NCI-H526 (cell line): ENCODE results near the gene CAB39L.
A peak's percentile ranks its signal among the peaks of the same experiment; 100 is the strongest.
"Not testable (repeated sequence)": the region's sequence is repeated elsewhere in the genome, so short reads cannot be mapped to it uniquely, and the experiment has no call there.

Source experiments
- DNase-seq, 2 experiments: peaks; one replicate each; lab custom pipeline; 2025; lab: John Stamatoyannopoulos, UW

CAB39L gene

DNA sequence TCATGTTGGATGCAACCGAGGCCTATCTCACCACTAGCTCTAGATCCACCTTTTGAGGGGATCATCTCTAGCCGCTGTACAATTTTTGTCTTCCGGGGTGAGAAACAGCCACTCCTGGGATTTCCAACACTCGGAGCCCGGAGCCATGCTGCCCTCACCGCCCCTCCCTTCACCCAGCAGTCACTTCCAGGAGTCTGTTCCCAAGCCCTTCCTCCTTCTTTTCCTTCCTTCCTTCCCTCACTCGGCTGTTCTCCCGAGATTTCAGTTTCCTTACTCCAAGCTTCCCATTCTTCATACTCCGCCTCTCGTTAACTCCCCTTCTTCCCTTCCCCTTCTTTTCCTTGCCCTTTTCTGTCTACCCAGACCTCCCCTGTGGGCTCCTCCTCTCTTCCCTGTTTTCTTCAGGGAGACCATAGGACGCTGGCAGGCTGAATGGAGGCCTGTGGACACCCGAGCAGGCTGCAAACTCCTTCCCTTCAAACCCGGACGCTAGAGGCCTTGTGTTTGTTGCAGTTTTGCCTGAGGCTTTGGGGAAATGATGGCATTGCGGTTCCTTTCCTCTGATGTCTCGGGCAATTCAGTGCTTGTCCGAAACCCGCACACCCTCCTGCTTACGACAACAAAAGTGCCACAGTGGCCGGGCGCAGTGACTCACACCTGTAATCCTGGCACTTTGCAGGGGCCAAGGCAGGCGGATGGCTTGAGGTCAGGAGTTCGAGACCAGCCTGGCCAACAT is 96.0 kb downstream of the CAB39L start:
- DNase-seq, result no peak

- DNase-seq, result no peak
Measured at GRCh38 chr13:49346460-49346859, 97.4 kb downstream of the CAB39L start.

DNA sequence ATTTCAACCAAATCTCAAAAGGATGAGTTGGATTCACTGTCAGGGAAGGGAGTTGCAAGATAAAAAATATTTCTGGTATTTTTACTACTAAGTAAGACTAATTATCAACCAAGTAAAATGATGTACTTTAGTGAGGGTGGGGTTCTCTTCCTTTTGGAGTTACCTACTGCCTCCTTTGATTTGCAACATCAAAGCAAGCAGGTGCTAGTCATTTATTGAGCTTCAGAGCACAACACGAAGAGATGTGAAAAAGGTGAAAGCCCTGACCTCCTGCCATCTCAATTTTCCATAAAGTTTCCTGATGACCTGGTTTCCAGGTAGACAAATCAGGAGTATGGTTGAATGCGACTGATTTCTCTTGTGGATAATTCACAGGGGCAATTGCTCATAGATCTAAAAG is 100.1 kb downstream of the CAB39L start:
- no peak for DNase-seq

- no peak for DNase-seq
Measured at GRCh38 chr13:49343255-49343654, 100.6 kb downstream of the CAB39L start.

DNA sequence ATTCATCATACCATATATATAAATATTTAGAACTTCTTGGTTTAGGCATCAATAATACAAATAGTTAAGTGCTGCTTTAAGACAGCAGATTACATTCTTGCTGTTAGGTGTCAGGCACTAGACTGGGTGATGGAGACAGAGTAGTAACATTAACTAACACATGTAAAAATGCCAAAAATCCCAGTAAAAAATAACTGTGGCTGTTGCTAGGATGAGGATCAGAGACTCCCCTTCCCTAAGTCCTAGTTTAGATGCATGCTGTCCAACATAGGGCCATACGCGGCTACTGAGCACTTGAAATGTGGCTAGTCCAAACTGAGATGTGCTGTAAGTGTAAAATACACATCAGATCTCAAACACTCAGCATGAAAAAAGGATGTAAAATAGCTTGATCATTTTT is 101.4 kb downstream of the CAB39L start:
- DNase-seq, result no peak

GRCh38 chr13:49341941-49342340 is 101.9 kb downstream of the CAB39L start:
- no peak for DNase-seq

DNA sequence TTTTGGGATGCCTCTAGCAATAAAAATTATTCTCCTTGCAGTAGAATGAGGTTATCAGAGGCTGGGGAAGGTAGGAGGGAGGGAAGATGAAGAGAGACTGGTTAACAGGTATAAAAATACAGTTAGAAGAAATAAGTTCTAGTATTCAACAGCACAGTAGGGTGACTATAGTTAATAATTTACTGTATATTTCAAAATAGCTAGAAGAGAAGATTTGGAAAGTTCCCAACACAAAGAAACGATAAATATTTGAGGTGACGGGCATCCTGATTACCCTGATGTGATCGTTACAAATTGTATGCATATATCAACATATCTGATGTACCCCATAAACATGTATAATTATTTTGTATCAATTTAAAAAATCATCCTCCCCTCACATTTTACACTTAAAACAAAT is 102.3 kb downstream of the CAB39L start:
- no peak for DNase-seq

GRCh38 chr13:49340161-49340560 is 103.7 kb downstream of the CAB39L start:
- peak; percentile 86 to 88 for DNase-seq

- no peak for DNase-seq
Measured at GRCh38 chr13:49336655-49337054, 107.2 kb downstream of the CAB39L start.

GRCh38 chr13:49330546-49330864 is 113.4 kb downstream of the CAB39L start:
- DNase-seq, result no peak

DNA sequence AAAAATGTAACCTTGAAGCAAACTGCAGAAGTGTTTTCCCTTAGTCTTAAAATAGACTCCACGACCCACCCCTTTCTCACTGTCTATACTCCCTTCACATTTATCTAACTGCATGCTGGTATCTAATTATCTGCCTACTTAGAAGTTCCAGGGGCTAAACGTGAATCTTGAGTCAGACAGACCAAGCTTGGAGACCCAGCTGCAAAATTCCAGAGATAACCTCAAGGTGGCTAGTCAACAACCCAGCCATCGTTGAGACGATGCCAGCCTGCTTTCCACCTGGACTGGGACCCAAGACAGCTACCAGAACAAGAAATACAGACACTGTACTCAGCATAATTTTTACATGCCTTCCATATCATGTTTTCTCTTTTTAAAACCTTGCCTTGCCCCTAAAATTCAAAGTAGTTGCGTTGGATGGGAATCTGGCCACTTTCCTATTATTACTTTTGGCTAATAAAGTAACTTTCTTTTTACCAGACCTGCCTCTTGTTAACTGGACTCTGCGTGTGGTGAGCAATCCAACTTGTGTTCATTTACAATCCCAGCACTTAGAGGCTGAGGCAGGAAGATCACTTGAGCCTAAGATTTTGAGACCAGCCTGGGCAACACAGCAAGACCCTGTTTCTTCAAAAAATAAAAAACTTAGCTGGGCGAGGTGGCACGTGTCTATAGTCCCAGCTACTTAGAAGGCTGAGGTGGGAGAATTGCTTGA is 113.9 kb downstream of the CAB39L start:
- no peak for DNase-seq

GRCh38 chr13:49327145-49327544 is 116.7 kb downstream of the CAB39L start:
- DNase-seq, result not testable (repeated sequence)

DNA sequence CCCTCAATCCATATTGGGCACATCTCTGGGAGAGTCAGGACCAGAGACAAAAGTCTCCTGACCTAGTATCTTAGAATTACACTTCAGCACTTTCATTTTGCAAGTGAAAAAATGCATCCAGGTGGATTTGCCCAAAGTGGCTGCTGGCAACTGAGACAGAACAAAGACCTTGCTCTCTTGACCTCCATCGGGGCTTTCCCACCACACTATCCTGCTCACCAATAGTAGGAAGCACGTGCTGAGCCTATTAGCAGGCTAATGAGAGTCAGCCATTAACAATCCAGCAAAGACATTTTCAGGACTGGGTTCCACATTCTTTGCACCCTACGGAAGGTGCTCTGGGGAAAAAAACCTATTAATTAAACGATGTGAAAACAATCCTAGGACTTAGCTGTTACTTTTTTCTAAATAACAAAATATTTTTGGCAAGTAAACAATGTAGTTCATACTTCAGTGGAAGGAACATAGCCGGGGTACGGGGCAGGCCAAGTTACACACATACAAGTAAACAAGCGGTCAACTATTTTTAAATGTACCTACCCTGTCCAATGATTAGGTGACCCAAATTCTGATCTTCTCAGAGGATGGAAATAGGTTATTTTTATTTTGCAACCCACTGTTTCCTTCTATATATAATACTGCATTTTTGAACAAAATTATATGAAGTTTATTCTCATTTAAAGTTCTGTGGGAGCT is 117.5 kb downstream of the CAB39L start:
- no peak for DNase-seq

DNA sequence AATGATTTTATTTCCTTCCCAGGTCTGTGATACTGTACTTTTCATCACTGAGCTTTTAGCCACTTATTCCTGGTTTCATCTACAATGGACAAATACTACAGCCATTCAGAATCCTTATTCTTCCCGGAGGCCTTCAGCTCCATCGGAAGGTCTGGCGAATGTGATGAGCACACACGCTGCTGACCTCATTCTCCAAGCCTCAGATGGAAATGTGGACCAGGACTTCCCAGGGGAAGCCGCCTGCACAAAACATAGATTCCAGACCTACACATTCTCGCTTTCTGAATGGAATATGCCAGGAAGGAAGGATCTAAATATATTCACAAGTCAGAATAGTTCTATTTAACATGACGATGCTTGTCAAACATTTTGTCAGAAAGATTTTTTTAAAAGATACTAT is 120.5 kb downstream of the CAB39L start:
- no peak for DNase-seq

GRCh38 chr13:49322702-49323101 is 121.2 kb downstream of the CAB39L start:
- DNase-seq, result no peak

DNA sequence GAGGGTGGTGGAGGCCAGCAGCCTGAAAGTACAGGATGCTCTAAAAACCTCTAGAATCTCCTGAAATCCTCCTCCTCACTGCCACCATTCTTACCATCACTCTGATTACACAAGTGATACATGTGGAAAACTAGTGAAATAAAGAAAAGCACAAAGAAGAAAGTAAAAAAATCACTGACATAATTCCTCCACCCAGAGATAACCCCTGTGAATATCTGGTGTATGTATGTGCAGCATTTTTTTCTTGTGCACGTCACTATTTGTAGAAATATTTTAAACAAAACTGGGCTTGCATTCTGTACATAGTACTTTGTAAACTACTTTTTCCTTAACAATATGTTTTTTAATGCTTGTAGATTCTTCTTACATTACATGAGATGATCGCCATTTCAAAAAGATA is 122.9 kb downstream of the CAB39L start:
- DNase-seq, result no peak

- no peak for DNase-seq
Measured at GRCh38 chr13:49319951-49320350, 123.9 kb downstream of the CAB39L start.

GRCh38 chr13:49319551-49319950 is 124.3 kb downstream of the CAB39L start:
- DNase-seq, result no peak

DNA sequence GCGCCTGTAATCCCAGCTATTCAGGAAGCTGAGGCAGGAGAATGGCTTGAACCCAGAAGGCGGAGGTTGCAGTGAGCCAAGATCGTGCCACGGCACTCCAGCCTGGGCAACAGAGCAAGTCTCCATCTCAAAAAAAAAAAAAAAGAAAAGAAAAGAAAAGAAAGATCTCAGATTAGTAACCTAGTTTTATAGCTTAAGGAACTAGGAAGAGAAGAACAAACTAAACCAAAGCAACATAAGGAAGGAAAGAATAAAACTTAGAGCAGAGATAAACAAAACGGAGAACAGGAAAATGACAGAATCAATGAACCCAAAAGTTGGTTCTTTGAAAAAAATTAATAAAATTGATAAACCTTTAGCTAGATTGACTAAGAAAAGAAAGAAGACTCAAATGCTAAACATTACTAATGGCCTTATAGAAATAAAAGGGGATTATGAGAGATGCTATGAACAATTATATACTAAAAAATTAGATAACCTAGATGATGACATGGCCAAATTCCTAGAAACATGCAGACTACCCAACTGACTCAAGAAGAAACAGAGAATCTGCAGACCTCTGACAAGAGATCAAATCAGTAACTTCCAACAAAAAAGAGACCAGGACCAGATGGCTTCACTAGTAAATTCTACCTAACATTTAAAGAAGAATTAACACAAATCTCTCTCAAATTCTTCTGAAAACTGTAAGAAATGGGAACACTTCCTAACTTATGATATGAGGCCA is 127.9 kb downstream of the CAB39L start:
- no peak for DNase-seq

DNA sequence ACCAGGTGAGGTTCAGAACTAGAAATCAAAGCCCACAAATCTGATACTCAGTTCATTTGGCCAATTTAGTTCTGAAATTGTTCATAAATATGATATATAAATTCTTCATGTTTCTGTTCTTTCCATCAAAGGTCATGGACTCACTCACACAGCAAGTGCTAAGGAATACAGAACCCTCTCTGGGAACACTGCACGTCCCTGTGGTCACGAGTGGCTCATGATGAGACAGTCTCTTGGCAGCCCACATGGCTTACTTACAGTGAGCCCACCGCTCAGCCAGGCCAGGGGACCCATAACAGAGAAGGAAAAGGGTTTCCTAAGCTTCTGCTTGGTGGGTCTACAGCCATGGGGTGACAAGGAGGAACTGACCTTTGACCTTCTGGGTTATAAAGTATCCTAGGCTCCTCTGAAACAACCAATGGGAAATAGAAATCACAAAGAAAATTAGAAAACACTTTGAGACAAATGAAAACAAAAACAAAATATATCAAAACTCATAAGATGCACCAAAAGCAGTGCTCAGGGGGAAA is 128.8 kb downstream of the CAB39L start:
- no peak for DNase-seq

DNA sequence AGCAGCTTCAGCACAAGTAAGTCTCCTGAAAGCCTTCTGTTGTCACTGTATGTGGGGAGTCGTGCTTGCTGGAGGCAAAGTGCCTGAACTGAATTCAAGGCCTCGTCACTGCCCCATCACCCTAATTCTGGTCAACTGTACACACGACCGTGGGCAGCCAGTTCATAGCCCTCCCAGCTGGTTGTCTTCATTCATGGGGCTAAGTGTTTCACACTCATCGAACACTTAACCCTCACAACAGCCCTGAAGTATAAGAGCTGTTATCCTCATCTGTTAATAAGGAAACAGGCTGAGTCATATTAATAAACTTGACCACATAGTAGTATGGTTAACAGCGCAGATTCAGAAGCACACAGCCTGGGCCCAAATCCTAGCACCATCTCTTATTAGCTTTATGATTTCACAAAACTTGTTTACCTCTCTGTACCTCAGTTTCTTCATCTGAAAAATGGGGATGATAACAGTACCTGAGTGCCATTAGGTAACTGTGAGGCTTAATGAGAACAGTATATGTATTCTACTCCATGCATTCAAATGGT is 129.5 kb downstream of the CAB39L start:
- no peak for DNase-seq

DNA sequence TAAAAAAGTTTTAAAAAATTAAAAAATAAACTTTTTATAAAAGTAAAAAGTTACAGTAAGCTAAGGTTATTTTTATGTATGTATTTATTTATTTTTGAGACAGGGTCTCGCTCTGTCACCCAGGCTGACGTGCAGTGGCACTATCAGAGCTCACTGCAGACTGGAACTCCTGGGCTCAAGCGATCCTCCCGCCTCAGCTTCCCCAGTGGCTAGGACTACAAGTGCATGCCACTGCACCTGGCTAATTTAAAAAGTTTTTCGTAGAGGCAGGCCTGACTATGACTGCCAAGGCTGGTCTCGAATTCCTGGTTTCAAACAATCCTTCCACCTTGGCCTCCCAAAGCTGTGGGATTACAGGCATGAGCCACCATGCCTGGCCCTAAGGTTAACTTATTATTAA is 132.0 kb downstream of the CAB39L start:
- DNase-seq, result no peak
